WTC11 (cell line): ENCODE measurements around the gene TMEM161B. TPM values are rescaled to one million over a fixed set of nuclear protein-coding genes. Genes with fewer than 3 reads are reported as not detected.

Experiments
- ATAC-seq: fragments of 200-7000 bp; cut with Tn5 transposase; 2 replicates; pipeline ENCODE4 v1.10.0; 2021; ENCODE audit warnings: mild to moderate bottlenecking, moderate library complexity
- CTCF ChIA-PET: fragments of 300-600 bp; sonication (Branson Sonifier 250); formaldehyde crosslinking; loops from one replicate; lab custom pipeline; 2021; ENCODE audit warnings: antibody characterized with exemption; lab: Charles Lee
- POLR2A ChIA-PET: fragments of 350-600 bp; sonication (Branson Sonifier 250); formaldehyde crosslinking; loops from one replicate; lab custom pipeline; 2021; ENCODE audit warnings: antibody characterized with exemption; lab: Charles Lee
- DNase-seq: peaks from one replicate; pipeline ENCODE4 v3.0.0; 2021; ENCODE audit warnings: low spot score
- H3K27ac Mint-ChIP-seq: 2 replicates; pipeline ENCODE4 v1.8.0; 2021; ENCODE audit warnings: mixed read lengths
- H3K27me3 Mint-ChIP-seq: 2 replicates; pipeline ENCODE4 v1.8.0; 2021; ENCODE audit warnings: low read depth, mild to moderate bottlenecking, moderate library complexity, mixed read lengths
- H3K36me3 Mint-ChIP-seq: 2 replicates; pipeline ENCODE4 v1.8.0; 2021; ENCODE audit warnings: mixed read lengths
- H3K4me1 Mint-ChIP-seq: 2 replicates; pipeline ENCODE4 v1.8.0; 2022; ENCODE audit warnings: mixed read lengths
- H3K4me3 Mint-ChIP-seq: 2 replicates; pipeline ENCODE4 v1.8.0; 2021; ENCODE audit warnings: mild to moderate bottlenecking, moderate library complexity, mixed read lengths
- H3K9me3 Mint-ChIP-seq: 2 replicates; pipeline ENCODE4 v1.8.0; 2021; ENCODE audit warnings: mixed read lengths
- E2F1 ChIP-seq: sonication (generic); formaldehyde crosslinking; IDR thresholded peaks from 2 replicates; pipeline ENCODE4 v1.8.0; 2022; ENCODE audit warnings: mild to moderate bottlenecking, missing genetic modification reagents
- ELF4 ChIP-seq: sonication (generic); formaldehyde crosslinking; IDR thresholded peaks from 2 replicates; pipeline ENCODE4 v1.8.1; 2022; ENCODE audit warnings: low read depth, mild to moderate bottlenecking, moderate library complexity, missing genetic modification reagents
- EMX1 ChIP-seq: fragments of 250-450 bp; sonication (Bioruptor Pico); IDR thresholded peaks from 2 replicates; pipeline ENCODE4 v1.8.0; 2021; ENCODE audit warnings: mild to moderate bottlenecking
- FOXK1 ChIP-seq: sonication (generic); formaldehyde crosslinking; IDR thresholded peaks from 2 replicates; pipeline ENCODE4 v1.8.0; 2022; ENCODE audit warnings: mild to moderate bottlenecking, moderate library complexity, missing genetic modification reagents
- FOXP1 ChIP-seq: sonication (generic); formaldehyde crosslinking; IDR thresholded peaks from 2 replicates; pipeline ENCODE4 v1.8.0; 2022; ENCODE audit warnings: missing genetic modification reagents, mild to moderate bottlenecking, moderate library complexity, borderline replicate concordance
- GRHL2 ChIP-seq: fragments of 250-450 bp; sonication (Bioruptor Pico); IDR thresholded peaks from 2 replicates; pipeline ENCODE4 v1.8.0; 2022; ENCODE audit warnings: mild to moderate bottlenecking, moderate library complexity; ENCODE audit not compliant: insufficient replicate concordance, severe bottlenecking
- HMGA2 ChIP-seq: fragments of 250-450 bp; sonication (Bioruptor Pico); IDR thresholded peaks from 2 replicates; pipeline ENCODE4 v1.4.0; 2021; ENCODE audit warnings: mild to moderate bottlenecking, moderate library complexity
- HMGXB4 ChIP-seq: sonication (generic); formaldehyde crosslinking; IDR thresholded peaks from 2 replicates; pipeline ENCODE4 v1.8.1; 2023; ENCODE audit warnings: mild to moderate bottlenecking, moderate library complexity, missing genetic modification reagents
- JAZF1 ChIP-seq: fragments of 250-450 bp; sonication (Bioruptor Pico); IDR thresholded peaks from 2 replicates; pipeline ENCODE4 v1.9.0; 2021; ENCODE audit warnings: moderate library complexity, mild to moderate bottlenecking, inconsistent platforms
- MLX ChIP-seq: sonication (generic); formaldehyde crosslinking; IDR thresholded peaks from 2 replicates; pipeline ENCODE4 v1.8.1; 2023; ENCODE audit warnings: mild to moderate bottlenecking, missing genetic modification reagents, moderate library complexity
- NR1H2 ChIP-seq: sonication (generic); formaldehyde crosslinking; IDR thresholded peaks from 2 replicates; pipeline ENCODE4 v1.9.0; 2021; ENCODE audit warnings: mild to moderate bottlenecking, moderate library complexity, missing genetic modification reagents
- PREB ChIP-seq: sonication (generic); formaldehyde crosslinking; IDR thresholded peaks from 2 replicates; pipeline ENCODE4 v1.8.1; 2022; ENCODE audit warnings: mild to moderate bottlenecking, missing genetic modification reagents, moderate library complexity, borderline replicate concordance
- SP1 ChIP-seq: sonication (generic); formaldehyde crosslinking; conservative IDR thresholded peaks from 2 replicates; pipeline ENCODE4 v1.8.1; 2022; ENCODE audit warnings: missing genetic modification reagents
- TP53 ChIP-seq: sonication (generic); formaldehyde crosslinking; IDR thresholded peaks from 2 replicates; pipeline ENCODE4 v1.8.1; 2023; ENCODE audit warnings: mild to moderate bottlenecking, missing genetic modification reagents
- ZMAT4 ChIP-seq: fragments of 250-450 bp; sonication (Bioruptor Pico); IDR thresholded peaks from 2 replicates; pipeline ENCODE4 v1.9.0; 2021; ENCODE audit warnings: mild to moderate bottlenecking
- ZNF121 ChIP-seq: sonication (generic); formaldehyde crosslinking; IDR thresholded peaks from 2 replicates; pipeline ENCODE4 v1.8.0; 2023; ENCODE audit warnings: missing genetic modification reagents
- ZNF425 ChIP-seq: fragments of 250-450 bp; sonication (Bioruptor Pico); conservative IDR thresholded peaks from 2 replicates; pipeline ENCODE4 v1.9.0; 2021; ENCODE audit warnings: mild to moderate bottlenecking
- total RNA-seq: library from RNA; stranded (reverse); gene quantifications from 3 replicates; pipeline ENCODE4 v1.2.3, GENCODE V29; 2021

TMEM161B gene
- total RNA-seq, 1 experiment from 2014 or later, result 17.0 TPM

GRCh38 chr5:88256037-88256436 is 12.6 kb downstream of the TMEM161B start:
- peak overlapping the region; percentile 99 for H3K27ac Mint-ChIP-seq
- H3K4me1 Mint-ChIP-seq, result peaks cover 74% of the 10 kb centered on the region
- TF ChIP-seq FOXP1 (no peak), EMX1 (CRISPR knock-in tag) (no peak), ZNF425 (CRISPR knock-in tag) (no peak), JAZF1 (CRISPR knock-in tag) (no peak), E2F1 (CRISPR knock-in tag) (no peak), HMGXB4 (CRISPR knock-in tag) (no peak), ELF4 (no peak), NR1H2 (CRISPR knock-in tag) (no peak), FOXK1 (no peak)
- TF ChIP-seq, all 79 proteins: peak for 0
- H3K9me3 Mint-ChIP-seq, result no peaks in the 10 kb centered on the region
- POLR2A ChIA-PET, result no interaction called here
- H3K36me3 Mint-ChIP-seq, result peaks cover 3% of the 10 kb centered on the region; the same call in 1 of the 2 replicates
- H3K4me3 Mint-ChIP-seq, result peak overlapping the region; percentile 48
- no peaks in the 10 kb centered on the region for H3K27me3 Mint-ChIP-seq
- DNase-seq, result no peak
- CTCF ChIA-PET, result no interaction called here
- no peak for ATAC-seq

GRCh38 chr5:88254320-88254719 is 14.3 kb downstream of the TMEM161B start:
- peaks cover 3% of the 10 kb centered on the region; the same call in 1 of the 2 replicates for H3K36me3 Mint-ChIP-seq
- no peak overlapping the region for H3K27ac Mint-ChIP-seq

GRCh38 chr5:88251048-88251711 is 17.5 kb downstream of the TMEM161B start:
- no peak overlapping the region for H3K4me3 Mint-ChIP-seq
- DNase-seq (no peak), ATAC-seq (no peak)
- no peaks in the 10 kb centered on the region for H3K27me3 Mint-ChIP-seq
- H3K27ac Mint-ChIP-seq, result 0 out of 2 replicates have a peak overlapping the region, but pooled peaks have one; percentile 55
- CTCF ChIA-PET, result no interaction called here
- H3K36me3 Mint-ChIP-seq, result peaks cover 3% of the 10 kb centered on the region; the same call in 1 of the 2 replicates
- TF ChIP-seq MLX (CRISPR knock-in tag), result no peak
- no peak for TF ChIP-seq GRHL2 (CRISPR knock-in tag)
- TF ChIP-seq PREB, result no peak
- no peak for TF ChIP-seq NR1H2 (CRISPR knock-in tag)
- no peak for TF ChIP-seq HMGA2 (CRISPR knock-in tag)
- TF ChIP-seq SP1 (CRISPR knock-in tag), result no peak
- TF ChIP-seq ZMAT4 (CRISPR knock-in tag), result no peak
- POLR2A ChIA-PET, result no interaction called here
- peaks cover 77% of the 10 kb centered on the region for H3K4me1 Mint-ChIP-seq
- H3K9me3 Mint-ChIP-seq, result no peaks in the 10 kb centered on the region

More at GRCh38 chr5:88254320-88254719, 14.3 kb downstream of the TMEM161B start:
- peaks cover 77% of the 10 kb centered on the region for H3K4me1 Mint-ChIP-seq
- H3K4me3 Mint-ChIP-seq, result no peak overlapping the region
- ChIA-PET CTCF (no interaction called here), POLR2A (no interaction called here)
- no peaks in the 10 kb centered on the region for H3K9me3 Mint-ChIP-seq
- no peak for DNase-seq
- no peak for ATAC-seq
- no peaks in the 10 kb centered on the region for H3K27me3 Mint-ChIP-seq
- TF ChIP-seq TP53 (no peak), ZNF121 (CRISPR knock-in tag) (peak; percentile 51; the same call in 1 of the 2 replicates)
